A673 (cell line): Measurements from ENCODE around the gene TSPEAR.

Source experiments
- EZH2 ChIP-seq: fragments of 200-600 bp; sonication (generic); IDR thresholded peaks from 2 replicates; pipeline ENCODE4 v1.6.1; 2017; ENCODE audit warnings: borderline replicate concordance, low read depth, mild to moderate bottlenecking, mixed read lengths, antibody characterized with exemption, low read length; ENCODE audit not compliant: poor library complexity, severe bottlenecking
- TF ChIP-seq, protein P1 (sequence below): fragments of 300-800, 200-600 bp; sonication (generic); conservative IDR thresholded peaks from 2 replicates; pipeline ENCODE4 v1.5.1; 2017; ENCODE audit warnings: low read depth, mild to moderate bottlenecking, antibody characterized with exemption, low read length, moderate library complexity, mixed read lengths

DNA sequence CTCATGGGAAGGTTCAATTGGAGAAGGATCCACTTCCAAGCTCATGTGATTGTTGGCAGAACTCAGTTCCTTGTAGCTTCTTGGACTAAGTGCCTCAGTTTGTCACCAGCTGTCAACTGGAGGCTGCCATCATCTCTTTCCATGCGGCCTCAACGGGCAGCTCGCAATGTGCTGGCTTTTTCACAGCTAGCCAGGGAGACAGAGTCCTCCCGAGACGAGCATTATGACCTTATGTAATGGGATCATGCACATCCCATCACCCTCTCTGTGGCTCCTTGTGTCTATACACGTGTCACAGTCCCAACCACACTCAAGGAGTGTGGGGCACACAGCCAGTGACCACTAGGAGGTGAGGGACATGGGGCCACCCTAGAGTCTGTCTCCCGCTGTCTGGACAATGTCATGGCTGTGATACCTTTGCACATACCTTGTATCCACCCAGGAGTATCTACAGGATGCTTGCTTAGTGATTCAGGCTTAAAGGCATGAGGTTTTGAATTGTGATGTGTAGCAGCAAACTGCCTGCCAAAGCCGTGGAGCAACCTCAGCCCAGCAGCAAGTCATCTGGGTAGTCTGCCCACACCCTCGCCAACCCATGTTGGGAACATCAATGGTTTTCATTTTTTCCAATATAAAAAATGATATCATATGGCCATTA is 115.2 kb downstream of the TSPEAR start:
- TF ChIP-seq, protein P1, sequence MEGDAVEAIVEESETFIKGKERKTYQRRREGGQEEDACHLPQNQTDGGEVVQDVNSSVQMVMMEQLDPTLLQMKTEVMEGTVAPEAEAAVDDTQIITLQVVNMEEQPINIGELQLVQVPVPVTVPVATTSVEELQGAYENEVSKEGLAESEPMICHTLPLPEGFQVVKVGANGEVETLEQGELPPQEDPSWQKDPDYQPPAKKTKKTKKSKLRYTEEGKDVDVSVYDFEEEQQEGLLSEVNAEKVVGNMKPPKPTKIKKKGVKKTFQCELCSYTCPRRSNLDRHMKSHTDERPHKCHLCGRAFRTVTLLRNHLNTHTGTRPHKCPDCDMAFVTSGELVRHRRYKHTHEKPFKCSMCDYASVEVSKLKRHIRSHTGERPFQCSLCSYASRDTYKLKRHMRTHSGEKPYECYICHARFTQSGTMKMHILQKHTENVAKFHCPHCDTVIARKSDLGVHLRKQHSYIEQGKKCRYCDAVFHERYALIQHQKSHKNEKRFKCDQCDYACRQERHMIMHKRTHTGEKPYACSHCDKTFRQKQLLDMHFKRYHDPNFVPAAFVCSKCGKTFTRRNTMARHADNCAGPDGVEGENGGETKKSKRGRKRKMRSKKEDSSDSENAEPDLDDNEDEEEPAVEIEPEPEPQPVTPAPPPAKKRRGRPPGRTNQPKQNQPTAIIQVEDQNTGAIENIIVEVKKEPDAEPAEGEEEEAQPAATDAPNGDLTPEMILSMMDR, result no peak
- no peak for TF ChIP-seq EZH2
